Mucosa of stomach (tissue), 1 donor: ENCODE data around the gene KSR2.

Experiments
- H3K27me3 ChIP-seq: one replicate; pipeline ENCODE4 v1.7.0; 2013; ENCODE audit warnings: mild to moderate bottlenecking, low read length; ENCODE audit not compliant: control insufficient read depth, insufficient read depth
- H3K36me3 ChIP-seq: one replicate; pipeline ENCODE4 v1.7.0; 2013; ENCODE audit warnings: low read length; ENCODE audit not compliant: control insufficient read depth, insufficient read depth
- H3K4me1 ChIP-seq: one replicate; pipeline ENCODE4 v1.7.0; 2013; ENCODE audit warnings: mild to moderate bottlenecking, low read length; ENCODE audit not compliant: control insufficient read depth, insufficient read depth
- H3K4me3 ChIP-seq: one replicate; pipeline ENCODE4 v1.7.0; 2013; ENCODE audit warnings: low read length
- H3K9ac ChIP-seq: one replicate; pipeline ENCODE4 v1.7.0; 2013; ENCODE audit warnings: mild to moderate bottlenecking, low read length, moderate library complexity
- H3K9me3 ChIP-seq: one replicate; pipeline ENCODE4 v1.7.0; 2013; ENCODE audit warnings: mild to moderate bottlenecking, low read length, moderate library complexity; ENCODE audit not compliant: control insufficient read depth
- donor health status: Pancreatic carcinoma.

KSR2 gene

GRCh38 chr12:117845271-117845904 lies 123.4 kb downstream of the KSR2 start:
- H3K9ac ChIP-seq: no peak overlapping the region
- no peaks in the 10 kb centered on the region for H3K36me3 ChIP-seq
- no peaks in the 10 kb centered on the region for H3K4me1 ChIP-seq
- H3K9me3 ChIP-seq: no peaks in the 10 kb centered on the region
- no peak overlapping the region for H3K4me3 ChIP-seq
- H3K27me3 ChIP-seq: peaks cover 4% of the 10 kb centered on the region

- Histone ChIP-seq H3K36me3 (no peaks in the 10 kb centered on the region), H3K9me3 (no peaks in the 10 kb centered on the region), H3K27me3 (peaks cover 4% of the 10 kb centered on the region), H3K9ac (no peak overlapping the region), H3K4me1 (no peaks in the 10 kb centered on the region), H3K4me3 (no peak overlapping the region)
Observed at GRCh38 chr12:117844114-117844830, 124.5 kb downstream of the KSR2 start.

- H3K36me3 ChIP-seq: no peaks in the 10 kb centered on the region
- no peaks in the 10 kb centered on the region for H3K9me3 ChIP-seq
- no peak overlapping the region for H3K9ac ChIP-seq
- H3K4me1 ChIP-seq: no peaks in the 10 kb centered on the region
- H3K4me3 ChIP-seq: no peak overlapping the region
- peaks cover 7% of the 10 kb centered on the region for H3K27me3 ChIP-seq
Observed at GRCh38 chr12:117842630-117843029, 126.2 kb downstream of the KSR2 start.

GRCh38 chr12:117842220-117842619 lies 126.6 kb downstream of the KSR2 start:
- H3K9me3 ChIP-seq: no peaks in the 10 kb centered on the region

GRCh38 chr12:117837737-117838050 lies 131.1 kb downstream of the KSR2 start:
- Histone ChIP-seq H3K4me1 (no peaks in the 10 kb centered on the region), H3K36me3 (no peaks in the 10 kb centered on the region), H3K9ac (no peak overlapping the region), H3K27me3 (peaks cover 3% of the 10 kb centered on the region), H3K4me3 (no peak overlapping the region), H3K9me3 (no peaks in the 10 kb centered on the region)

More at GRCh38 chr12:117842220-117842619, 126.6 kb downstream of the KSR2 start:
- no peaks in the 10 kb centered on the region for H3K36me3 ChIP-seq
- H3K9ac ChIP-seq: no peak overlapping the region
- no peak overlapping the region for H3K4me3 ChIP-seq
- H3K4me1 ChIP-seq: no peaks in the 10 kb centered on the region
- H3K27me3 ChIP-seq: peaks cover 7% of the 10 kb centered on the region

GRCh38 chr12:117836999-117837736 lies 131.6 kb downstream of the KSR2 start:
- peaks cover 3% of the 10 kb centered on the region for H3K27me3 ChIP-seq
- no peak overlapping the region for H3K9ac ChIP-seq
- no peak overlapping the region for H3K4me3 ChIP-seq

DNA sequence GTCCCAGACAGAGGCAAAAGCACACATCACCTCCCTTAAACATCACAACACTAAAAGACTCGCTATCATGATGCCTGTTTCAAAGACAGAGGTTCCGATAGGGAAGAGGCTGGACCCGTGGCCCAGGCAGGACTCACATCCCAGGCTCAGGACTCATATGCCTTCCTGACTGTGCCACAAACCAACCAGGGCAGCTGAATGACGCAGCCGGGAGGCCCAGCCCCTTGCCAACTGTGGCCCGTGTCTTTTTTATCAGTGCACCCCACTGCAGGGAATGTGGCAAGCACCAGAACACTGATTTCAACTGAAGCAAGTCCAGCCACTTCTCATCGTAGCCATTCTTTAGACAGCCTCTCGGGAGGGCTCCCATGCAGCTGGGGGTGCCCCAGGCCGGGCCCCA lies 132.3 kb downstream of the KSR2 start:
- Histone ChIP-seq H3K9me3 (no peaks in the 10 kb centered on the region), H3K36me3 (no peaks in the 10 kb centered on the region), H3K4me1 (no peaks in the 10 kb centered on the region), H3K9ac (no peak overlapping the region), H3K27me3 (peaks cover 3% of the 10 kb centered on the region), H3K4me3 (no peak overlapping the region)

More at GRCh38 chr12:117836999-117837736, 131.6 kb downstream of the KSR2 start:
- H3K9me3 ChIP-seq: no peaks in the 10 kb centered on the region
- no peaks in the 10 kb centered on the region for H3K36me3 ChIP-seq
- H3K4me1 ChIP-seq: no peaks in the 10 kb centered on the region

GRCh38 chr12:117835156-117835555 lies 133.6 kb downstream of the KSR2 start:
- Histone ChIP-seq H3K4me3 (no peak overlapping the region), H3K9me3 (no peaks in the 10 kb centered on the region), H3K9ac (no peak overlapping the region), H3K27me3 (peaks cover 3% of the 10 kb centered on the region), H3K36me3 (no peaks in the 10 kb centered on the region), H3K4me1 (no peaks in the 10 kb centered on the region)

DNA sequence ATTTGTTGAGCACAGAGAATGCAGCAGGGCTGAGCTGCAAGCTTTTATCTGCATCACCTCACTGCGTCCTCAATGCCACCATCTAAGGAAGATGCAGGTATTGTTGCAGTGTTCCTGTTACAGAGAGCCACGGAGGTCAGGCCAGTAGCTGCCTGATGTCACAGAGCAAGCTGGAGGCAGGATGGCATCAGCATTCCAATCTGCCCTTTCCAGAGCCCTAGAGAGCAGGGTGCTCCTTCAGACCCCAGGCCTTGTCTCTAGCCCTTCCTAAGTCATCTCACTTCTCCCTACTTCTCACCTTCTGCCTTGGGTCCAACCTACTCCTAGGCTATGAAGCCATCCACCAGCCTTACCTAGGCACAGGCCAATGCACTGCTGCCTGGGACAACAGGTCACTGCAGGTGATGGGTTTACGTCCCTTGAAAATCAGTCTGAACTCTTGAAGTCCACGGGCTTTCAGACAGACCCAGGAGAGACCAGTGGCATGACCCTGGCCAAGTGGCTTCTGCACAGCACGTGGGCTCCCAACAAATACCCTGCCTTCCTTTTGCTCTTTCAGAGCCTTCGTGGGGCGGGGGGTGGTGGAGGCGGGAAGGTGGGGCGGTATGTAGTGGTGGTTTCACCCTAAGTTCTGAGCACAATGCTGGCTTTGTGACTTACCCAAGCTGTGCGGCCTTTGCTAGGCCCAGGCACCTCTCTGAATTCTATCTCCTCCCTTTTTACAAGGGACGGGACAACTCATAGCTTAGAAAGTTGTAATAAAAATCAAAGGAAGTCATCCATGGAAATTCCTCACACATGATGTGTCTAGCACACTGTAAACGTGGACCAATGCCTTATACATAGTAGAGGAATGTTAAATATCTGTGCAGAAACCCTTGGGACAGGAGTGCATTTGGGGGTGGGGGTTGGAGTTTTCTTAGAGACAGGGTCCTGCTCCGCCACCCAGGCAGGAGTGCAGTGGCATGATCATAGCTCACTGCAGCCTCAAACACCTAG lies 136.0 kb downstream of the KSR2 start:
- Histone ChIP-seq H3K36me3 (no peaks in the 10 kb centered on the region), H3K4me3 (no peak overlapping the region), H3K27me3 (peaks cover under 1% of the 10 kb centered on the region), H3K9me3 (no peaks in the 10 kb centered on the region), H3K4me1 (no peaks in the 10 kb centered on the region), H3K9ac (no peak overlapping the region)

GRCh38 chr12:117830471-117830870 lies 138.3 kb downstream of the KSR2 start:
- H3K36me3 ChIP-seq: no peaks in the 10 kb centered on the region
- no peaks in the 10 kb centered on the region for H3K9me3 ChIP-seq
- no peak overlapping the region for H3K9ac ChIP-seq
- H3K4me3 ChIP-seq: no peak overlapping the region
- H3K4me1 ChIP-seq: no peaks in the 10 kb centered on the region
- H3K27me3 ChIP-seq: no peaks in the 10 kb centered on the region

DNA sequence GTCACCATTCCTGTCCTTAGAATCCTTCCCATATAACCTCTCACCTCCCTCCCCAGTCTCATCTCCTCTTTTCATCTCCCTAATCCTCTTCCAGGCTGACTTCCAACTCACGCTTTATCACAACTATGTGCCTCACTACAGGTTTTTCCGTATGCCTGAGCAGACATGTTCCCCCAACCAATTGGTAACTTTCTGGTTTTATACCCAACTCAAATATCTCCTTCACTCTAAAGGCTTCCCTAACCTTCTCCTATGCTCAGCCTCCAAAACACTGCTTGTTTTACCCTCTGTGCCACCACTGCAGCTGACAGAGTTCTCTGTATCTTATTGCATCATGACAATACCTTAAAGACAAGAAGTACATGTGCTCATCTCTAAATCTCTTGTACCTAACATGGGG lies 139.7 kb downstream of the KSR2 start:
- Histone ChIP-seq H3K36me3 (no peaks in the 10 kb centered on the region), H3K4me3 (no peak overlapping the region), H3K27me3 (no peaks in the 10 kb centered on the region), H3K9ac (no peak overlapping the region), H3K4me1 (no peaks in the 10 kb centered on the region), H3K9me3 (no peaks in the 10 kb centered on the region)
